GM23248 (cell line): Measurements from ENCODE around the gene HMCN1. TPM values are rescaled to one million over a fixed set of nuclear protein-coding genes. Genes with fewer than 3 reads are reported as not detected.

ENCODE experiments used
- DNase-seq: peaks from one replicate; pipeline ENCODE4 v3.0.0-alpha.2; 2015
- H2AFZ ChIP-seq: fragments of 200-600 bp; sonication (generic); 2 replicates; pipeline ENCODE4 v1.6.1; 2016; ENCODE audit warnings: antibody characterized with exemption
- H3F3A ChIP-seq: fragments of 200-600 bp; sonication (generic); 2 replicates; pipeline ENCODE4 v1.6.1; 2016; ENCODE audit warnings: mild to moderate bottlenecking, antibody characterized with exemption, mixed run types; ENCODE audit not compliant: insufficient read depth
- H3K27ac ChIP-seq: fragments of 200-600 bp; sonication (generic); 2 replicates; pipeline ENCODE4 v1.5.1; 2016; ENCODE audit warnings: mild to moderate bottlenecking
- H3K27me3 ChIP-seq: fragments of 200-600 bp; sonication (generic); replicated peaks from 2 replicates; pipeline ENCODE4 v1.6.1; 2016; ENCODE audit warnings: mild to moderate bottlenecking; ENCODE audit not compliant: insufficient read depth
- H3K36me3 ChIP-seq: fragments of 200-600 bp; sonication (generic); 2 replicates; pipeline ENCODE4 v1.6.1; 2016; ENCODE audit warnings: low read depth, mild to moderate bottlenecking
- H3K4me1 ChIP-seq: fragments of 200-600 bp; sonication (generic); 2 replicates; pipeline ENCODE4 v1.6.1; 2016; ENCODE audit warnings: mild to moderate bottlenecking; ENCODE audit not compliant: insufficient read depth
- H3K4me2 ChIP-seq: fragments of 200-600 bp; sonication (generic); one replicate; pipeline ENCODE4 v1.6.1; 2016; ENCODE audit warnings: mild to moderate bottlenecking; ENCODE audit not compliant: unreplicated experiment
- H3K4me3 ChIP-seq: fragments of 200-600 bp; sonication (generic); 2 replicates; pipeline ENCODE4 v1.5.1; 2016; ENCODE audit warnings: mild to moderate bottlenecking
- H3K79me2 ChIP-seq: fragments of 200-600 bp; sonication (generic); 2 replicates; pipeline ENCODE4 v1.6.1; 2016; ENCODE audit warnings: mild to moderate bottlenecking; ENCODE audit not compliant: insufficient read depth
- H3K9ac ChIP-seq: fragments of 200-600 bp; sonication (generic); 2 replicates; pipeline ENCODE4 v1.6.1; 2016; ENCODE audit warnings: mild to moderate bottlenecking
- H3K9me2 ChIP-seq: fragments of 200-600 bp; sonication (generic); 2 replicates; pipeline ENCODE4 v1.6.1; 2016; ENCODE audit warnings: mixed run types, mild to moderate bottlenecking, moderate library complexity; ENCODE audit not compliant: insufficient read depth
- H3K9me3 ChIP-seq: fragments of 200-600 bp; sonication (generic); one replicate; pipeline ENCODE4 v1.6.1; 2017; ENCODE audit warnings: low read depth
- H4K20me1 ChIP-seq: fragments of 200-600 bp; sonication (generic); 2 replicates; pipeline ENCODE4 v1.6.0; 2016; ENCODE audit not compliant: insufficient read depth
- EZH2 ChIP-seq: fragments of 200-600 bp; sonication (generic); IDR thresholded peaks from 2 replicates; pipeline ENCODE4 v1.6.1; 2018; ENCODE audit warnings: antibody characterized with exemption, mild to moderate bottlenecking; ENCODE audit not compliant: insufficient read depth, poor library complexity, severe bottlenecking
- EZH2phosphoT487 ChIP-seq: fragments of 200-600 bp; sonication (generic); IDR thresholded peaks from 2 replicates; pipeline ENCODE4 v1.6.1; 2018; ENCODE audit warnings: antibody characterized with exemption, moderate library complexity, mild to moderate bottlenecking, low read depth; ENCODE audit not compliant: insufficient read depth
- WGBS, 2 experiments: methylation state at CpG; one replicate each; pipeline ENCODE4 v1.1.6; 2015 to 2017; ENCODE audit warnings: low lambda C conversion rate in 2 of 2, low coverage in 1 of 2; ENCODE audit errors: missing lambda C conversion rate in 2 of 2; 5-methylcytosine and 5-hydroxymethylcytosine counted together
- in situ Hi-C: fragments of 300-500 bp; cut with MboI; formaldehyde crosslinking; loops from 2 replicates; pipeline ENCODE4 v1.15.0; 2020
- polyA plus RNA-seq: library from polyadenylated mRNA; unstranded; fragments of >200 nt; fragmentation: Nextera tagmentation; extraction: Ambion mirVana; gene quantifications from 2 replicates; pipeline ENCODE4 v1.2.1, GENCODE V29; 2016
- total RNA-seq: library from RNA; depleted of rRNA; stranded (reverse); fragments of >200 nt; shearing (Covaris generic); gene quantifications from 2 replicates; pipeline ENCODE4 v1.2.3, GENCODE V29; 2014

The HMCN1 gene
- total and polyA plus RNA-seq, 2 experiments from 2014 or later, result 1.8 to 5.2 TPM

DNA sequence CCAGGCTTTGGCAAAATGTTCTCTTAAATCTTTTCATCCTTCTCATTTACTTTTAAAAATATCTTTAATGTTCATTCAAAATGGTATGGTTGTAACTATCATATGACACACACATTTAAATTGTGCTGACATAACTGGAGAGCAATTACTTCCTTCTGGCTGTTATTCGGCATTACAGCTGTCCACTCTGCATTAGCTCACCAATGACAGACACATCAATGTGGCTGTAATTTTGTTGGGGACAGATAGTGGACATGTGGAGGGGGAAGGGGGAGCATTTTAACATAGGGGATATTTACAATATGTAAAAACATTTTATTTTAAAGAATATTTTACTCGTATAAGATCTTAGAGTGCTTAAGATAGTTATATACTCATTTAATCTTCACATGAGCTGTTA is 319.8 kb downstream of the HMCN1 start:
- no peak for DNase-seq
- Histone ChIP-seq H3K27ac (no peak overlapping the region), H3K36me3 (no peaks in the 10 kb centered on the region), H3K4me2 (no peak overlapping the region), H3K79me2 (no peaks in the 10 kb centered on the region), H3K9me3 (no peaks in the 10 kb centered on the region), H3K4me3 (no peak overlapping the region), H3K27me3 (no peaks in the 10 kb centered on the region), H3K9ac (no peak overlapping the region), H3K9me2 (peaks cover 6% of the 10 kb centered on the region; the same call in 1 of the 2 replicates), H3K4me1 (peaks cover 20% of the 10 kb centered on the region), H2AFZ (no peak overlapping the region), H4K20me1 (no peaks in the 10 kb centered on the region), H3F3A (no peaks in the 10 kb centered on the region)
- no peak for TF ChIP-seq EZH2phosphoT487
- TF ChIP-seq EZH2, result no peak
- 85 to 86% methylated on average over 2 of the region's 2 CpGs for WGBS, 2 experiments
- in situ Hi-C loops, result no loop called here

DNA sequence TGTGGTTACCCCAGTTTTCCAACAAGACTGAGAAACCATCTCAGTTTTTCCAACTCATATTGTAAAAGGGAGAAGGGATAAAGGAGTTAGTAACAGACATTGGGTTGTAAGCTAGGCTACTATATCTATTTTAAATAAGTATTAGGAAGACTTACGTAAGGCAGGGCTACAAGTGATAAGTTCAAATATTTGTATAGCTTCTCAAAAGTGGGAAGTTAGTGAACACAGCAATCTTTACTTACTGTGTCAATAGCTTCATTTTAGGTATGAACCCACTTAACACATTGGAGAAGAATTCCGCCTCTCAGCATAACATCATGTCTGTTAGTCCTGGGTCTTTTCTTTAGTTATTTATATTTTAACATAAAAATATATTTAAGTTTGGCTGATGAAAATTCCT is 320.7 kb downstream of the HMCN1 start:
- in situ Hi-C loops, result no loop called here
- TF ChIP-seq EZH2 (no peak), EZH2phosphoT487 (no peak)
- no peak overlapping the region for H3K4me2 ChIP-seq
- no peak overlapping the region for H3K27ac ChIP-seq
- H3K4me3 ChIP-seq, result no peak overlapping the region
- no peaks in the 10 kb centered on the region for H3K9me3 ChIP-seq
- H3F3A ChIP-seq, result peaks cover 8% of the 10 kb centered on the region; the same call in 1 of the 2 replicates
- 98% methylated on average over 2 of the region's 2 CpGs for WGBS, 2 experiments
- H3K9me2 ChIP-seq, result peaks cover 6% of the 10 kb centered on the region; the same call in 1 of the 2 replicates
- H3K79me2 ChIP-seq, result no peaks in the 10 kb centered on the region
- H4K20me1 ChIP-seq, result no peaks in the 10 kb centered on the region
- no peak for DNase-seq
- no peak overlapping the region for H3K9ac ChIP-seq
- H2AFZ ChIP-seq, result no peak overlapping the region
- no peaks in the 10 kb centered on the region for H3K36me3 ChIP-seq
- H3K4me1 ChIP-seq, result peaks cover 30% of the 10 kb centered on the region
- no peaks in the 10 kb centered on the region for H3K27me3 ChIP-seq

DNA sequence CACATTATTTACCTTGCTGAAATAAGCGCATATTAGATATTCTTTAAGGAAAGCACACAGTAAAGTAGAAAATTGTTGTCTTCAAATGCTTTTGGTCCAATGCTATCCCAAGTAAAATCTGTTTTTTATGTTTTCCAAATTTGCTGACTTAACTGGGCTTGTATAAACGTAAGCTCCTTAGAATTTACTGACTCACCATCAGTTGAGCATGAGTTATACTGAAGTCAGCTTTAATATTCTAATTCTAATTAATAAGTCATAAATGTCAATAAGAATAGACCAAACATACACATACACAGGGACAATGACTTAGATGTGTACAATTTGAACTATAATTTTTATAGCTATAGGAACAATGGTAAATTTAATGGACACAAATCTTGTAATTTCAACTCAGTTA is 321.7 kb downstream of the HMCN1 start:
- H3K4me3 ChIP-seq, result no peak overlapping the region
- no peak overlapping the region for H3K27ac ChIP-seq
- no peak overlapping the region for H2AFZ ChIP-seq
- H3K9me3 ChIP-seq, result no peaks in the 10 kb centered on the region
- no peaks in the 10 kb centered on the region for H3K79me2 ChIP-seq
- peak overlapping the region; percentile 4 for H3K4me2 ChIP-seq
- WGBS, 2 experiments, result 58 to 71% methylated on average over 2 of the region's 2 CpGs
- H4K20me1 ChIP-seq, result no peaks in the 10 kb centered on the region
- H3F3A ChIP-seq, result peaks cover 14% of the 10 kb centered on the region; the same call in 1 of the 2 replicates
- DNase-seq, result peak; percentile 54
- in situ Hi-C loops, result no loop called here
- peaks cover 6% of the 10 kb centered on the region; the same call in 1 of the 2 replicates for H3K9me2 ChIP-seq
- H3K4me1 ChIP-seq, result peaks cover 25% of the 10 kb centered on the region
- H3K9ac ChIP-seq, result no peak overlapping the region
- H3K36me3 ChIP-seq, result no peaks in the 10 kb centered on the region
- no peaks in the 10 kb centered on the region for H3K27me3 ChIP-seq
- TF ChIP-seq EZH2phosphoT487, result no peak
- no peak for TF ChIP-seq EZH2

DNA sequence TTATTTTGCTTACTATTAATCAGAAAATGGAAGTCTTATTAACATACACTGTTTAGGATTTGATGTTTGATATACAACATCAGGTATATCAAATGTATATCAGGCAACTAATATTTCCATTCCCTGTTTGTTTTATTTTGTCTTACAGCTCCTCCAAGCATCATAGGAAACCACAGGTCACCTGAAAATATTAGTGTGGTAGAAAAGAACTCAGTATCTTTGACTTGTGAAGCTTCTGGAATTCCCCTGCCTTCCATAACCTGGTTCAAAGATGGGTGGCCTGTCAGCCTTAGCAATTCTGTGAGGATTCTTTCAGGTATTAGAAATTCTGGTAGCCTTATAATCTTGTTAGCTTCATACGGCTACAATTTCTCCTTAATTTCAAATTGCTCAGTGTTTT is 322.9 kb downstream of the HMCN1 start:
- DNase-seq, result no peak
- Histone ChIP-seq H4K20me1 (no peaks in the 10 kb centered on the region), H3K27ac (no peak overlapping the region), H3K9me3 (no peaks in the 10 kb centered on the region), H3K9me2 (peaks cover 6% of the 10 kb centered on the region; the same call in 1 of the 2 replicates), H3F3A (peaks cover 14% of the 10 kb centered on the region; the same call in 1 of the 2 replicates), H3K4me1 (peaks cover 25% of the 10 kb centered on the region), H3K4me3 (no peak overlapping the region), H3K79me2 (no peaks in the 10 kb centered on the region), H3K36me3 (no peaks in the 10 kb centered on the region), H3K9ac (no peak overlapping the region), H3K27me3 (no peaks in the 10 kb centered on the region), H2AFZ (no peak overlapping the region), H3K4me2 (no peak overlapping the region)
- WGBS, 2 experiments, result 91 to 100% methylated on average over 1 of the region's 1 CpG
- no peak for TF ChIP-seq EZH2phosphoT487
- in situ Hi-C loops, result no loop called here

DNA sequence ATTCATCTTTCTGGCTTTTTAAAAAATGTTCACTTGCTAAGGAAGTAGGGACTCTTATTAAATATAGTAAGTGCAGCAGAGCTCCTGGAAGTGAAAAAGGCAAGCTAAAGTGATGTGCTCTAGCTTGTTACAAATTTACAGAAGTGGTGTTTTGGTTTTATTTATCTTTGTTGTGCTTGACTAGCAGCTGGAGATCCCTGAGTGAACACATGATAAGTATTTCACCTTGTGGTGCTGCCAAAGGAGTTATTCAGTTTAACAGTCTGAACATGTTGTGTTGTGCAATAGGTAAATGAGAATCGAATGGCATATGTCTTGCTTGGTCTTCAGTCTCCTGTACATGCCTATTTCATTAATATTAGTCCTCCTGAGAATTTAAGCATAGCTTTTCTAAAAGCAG is 325.1 kb downstream of the HMCN1 start:
- H3K27ac ChIP-seq, result no peak overlapping the region
- no peaks in the 10 kb centered on the region for H4K20me1 ChIP-seq
- H3K9me3 ChIP-seq, result no peaks in the 10 kb centered on the region
- DNase-seq, result peak; percentile 59
- H3K9me2 ChIP-seq, result peaks cover 6% of the 10 kb centered on the region; the same call in 1 of the 2 replicates
- H3K4me3 ChIP-seq, result no peak overlapping the region
- no peaks in the 10 kb centered on the region for H3K36me3 ChIP-seq
- H3K9ac ChIP-seq, result no peak overlapping the region
- WGBS, 2 experiments, result 0% methylated on average over 1 of the region's 1 CpG
- H3K27me3 ChIP-seq, result no peaks in the 10 kb centered on the region
- H3K4me2 ChIP-seq, result peak overlapping the region; percentile 15
- H3F3A ChIP-seq, result peaks cover 14% of the 10 kb centered on the region; the same call in 1 of the 2 replicates
- peaks cover 25% of the 10 kb centered on the region for H3K4me1 ChIP-seq
- H3K79me2 ChIP-seq, result no peaks in the 10 kb centered on the region
- no peak overlapping the region for H2AFZ ChIP-seq
- in situ Hi-C loops, result no loop called here
- TF ChIP-seq EZH2 (no peak), EZH2phosphoT487 (no peak)
